ENCODE measurements around the gene PITPNM3. TPM values are rescaled to one million over a fixed set of nuclear protein-coding genes. Genes with fewer than 3 reads are reported as not detected.

Gene PITPNM3
- total RNA-seq, 1 experiment from 2014 or later, result 4.2 TPM

- ATAC-seq, result no peak
- H3K9me3 ChIP-seq (ENCODE audit: control insufficient read depth in 1 of 2, insufficient read depth in 1 of 2, low read depth in 1 of 2, low read length in 2 of 2), result no peaks in the 10 kb centered on the region
- ChIA-PET CTCF (no interaction called here), POLR2A (no interaction called here), RAD21 (ENCODE audit: low non-redundant PET in 1 of 2, low total read pairs in 2 of 2, uncharacterized antibody in 2 of 2, unreplicated experiment in 2 of 2) (no interaction called here)
- BruUV-seq (replicated peaks), result no TSS peak
- intact Hi-C loops (cut with micrococcal nuclease), result no loop called here
- DNase-seq (ENCODE audit: low read depth, low spot score), result no peak
- no peak for TF ChIP-seq POLR2AphosphoS5 (IDR thresholded peaks at IDR 0.05; ENCODE audit: low read depth, low read length)
- no peak for TF ChIP-seq ELF1 (IDR thresholded peaks at IDR 0.05; ENCODE audit: borderline replicate concordance, low read depth)
- no peak for TF ChIP-seq CBX3 (IDR thresholded peaks at IDR 0.05; ENCODE audit: low read depth)
- TF ChIP-seq EZH2 (IDR thresholded peaks at IDR 0.05), result no peak
- TF ChIP-seq ZBTB33 (IDR thresholded peaks at IDR 0.05; ENCODE audit: extremely low read depth, insufficient replicate concordance, low read length), result no peak
- no peak for TF ChIP-seq REST (IDR thresholded peaks at IDR 0.05; ENCODE audit: low read depth)
- TF ChIP-seq FOSL1 (IDR thresholded peaks at IDR 0.05; ENCODE audit: low read depth), result no peak
- no peak for TF ChIP-seq ZNF274 (IDR thresholded peaks at IDR 0.05; ENCODE audit: low read depth, low read length)
- no peak for TF ChIP-seq EZH2phosphoT487 (IDR thresholded peaks at IDR 0.05; ENCODE audit: borderline replicate concordance)
- no peak for TF ChIP-seq YY1 (IDR thresholded peaks at IDR 0.05; ENCODE audit: extremely low read depth, insufficient replicate concordance, low read depth, low read length)
- no peak for TF ChIP-seq SIN3A (IDR thresholded peaks at IDR 0.05; ENCODE audit: low read depth)
- TF ChIP-seq POLR2A (IDR thresholded peaks at IDR 0.05; ENCODE audit: borderline replicate concordance, extremely low read depth, insufficient read depth, insufficient read length), result no peak
- no peak overlapping the region for H3K4me3 ChIP-seq (replicated peaks in 1 of 2; ENCODE audit: low read depth in 1 of 2, low read length in 2 of 2)
- H3K79me2 ChIP-seq (ENCODE audit: insufficient read depth, low read length), result no peaks in the 10 kb centered on the region
- no peaks in the 10 kb centered on the region for H3K27me3 ChIP-seq (ENCODE audit: insufficient read depth, low read length)
- no peaks in the 10 kb centered on the region for H3K36me3 ChIP-seq (ENCODE audit: control insufficient read depth in 1 of 2, insufficient read depth in 2 of 2, low read length in 2 of 2)
- no peak overlapping the region for H3K27ac ChIP-seq (ENCODE audit: low read depth, low read length)
- peaks cover 0 to 14% of the 10 kb centered on the region in 2 experiments; a peak in 2 of 4 replicates for H3K4me1 ChIP-seq (ENCODE audit: control insufficient read depth in 1 of 2, insufficient read depth in 2 of 2, low read length in 2 of 2)
- no peaks in the 10 kb centered on the region for H4K20me1 ChIP-seq (ENCODE audit: insufficient read depth)
- no peak overlapping the region for H2AFZ ChIP-seq (ENCODE audit: low read depth, low read length, poor library complexity, severe bottlenecking)
- no peak overlapping the region for H3K4me2 ChIP-seq (ENCODE audit: low read length)
- no peaks in the 10 kb centered on the region for H3K9me2 ChIP-seq (ENCODE audit: insufficient read depth)
- H3K9ac ChIP-seq (ENCODE audit: low read length), result no peak overlapping the region
These were observed 25.9 kb downstream of the PITPNM3 start for GRCh38 chr17:6530324-6530920.

Measured in HCT116 (cell line).